ENCODE measurements around the gene BMAL1. TPM values are rescaled to one million over a fixed set of nuclear protein-coding genes. Genes with fewer than 3 reads are reported as not detected.

Gene BMAL1
- total and polyA plus RNA-seq, 2 of the 8 experiments (the other 6 are each of a cell fraction or from before 2014, with no cell fraction given), result 6.8 to 6.9 TPM

DNA sequence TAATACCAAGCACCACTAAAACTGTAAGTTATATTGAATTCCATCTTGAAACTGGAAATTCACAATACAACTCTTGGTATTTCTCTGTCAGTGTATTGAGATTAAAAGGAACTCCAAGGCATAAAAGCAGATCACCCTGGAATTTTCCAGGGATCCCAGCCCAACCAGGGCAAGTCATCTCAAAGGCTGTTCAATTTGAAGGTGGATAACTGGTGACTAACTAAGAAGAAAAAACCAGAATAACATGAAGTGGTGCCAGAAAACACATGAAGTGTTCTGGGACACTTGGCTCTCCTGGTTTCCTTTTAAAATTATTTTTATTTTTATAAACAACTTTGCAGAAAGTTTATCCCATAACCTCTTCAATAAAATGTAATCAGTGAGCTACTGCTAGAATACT, 7.8 kb upstream of the BMAL1 start:
- no peaks in the 10 kb centered on the region for H3K4me1 ChIP-seq (replicated peaks in 1 of 4; ENCODE audit: control insufficient read depth in 3 of 4, insufficient read depth in 4 of 4, low read length in 3 of 4)
- no peak overlapping the region for H3K18ac ChIP-seq (ENCODE audit: extremely low read depth, low read length)
- H2BK5ac ChIP-seq (ENCODE audit: low read depth, low read length), result no peak overlapping the region
- no peaks in the 10 kb centered on the region for H3K79me2 ChIP-seq (ENCODE audit: control insufficient read depth in 1 of 2, insufficient read depth in 2 of 2, low read length in 2 of 2)
- H3K56ac ChIP-seq (replicated peaks; ENCODE audit: insufficient read length, low read depth, low read length), result no peak overlapping the region
- H2AFZ ChIP-seq (ENCODE audit: low read length), result no peak overlapping the region
- no peak overlapping the region for H3K14ac ChIP-seq (ENCODE audit: insufficient read length)
- H3K79me1 ChIP-seq (ENCODE audit: low read depth, low read length), result no peaks in the 10 kb centered on the region
- ChIA-PET POLR2A (ENCODE audit: partially characterized antibody) (no interaction called here), CTCF (ENCODE audit: partially characterized antibody) (interaction anchor here (1.1 to 1.5 kb wide), 3 partner anchors 15 to 59 kb away, joined by 4 read pairs; no protein-coding TSS in a partner anchor)
- no peak overlapping the region for H3K9ac ChIP-seq (replicated peaks in 1 of 4; ENCODE audit: extremely low read depth in 1 of 4, low read depth in 3 of 4, low read length in 3 of 4)
- no peaks in the 10 kb centered on the region for H4K20me1 ChIP-seq (replicated peaks in 1 of 2; ENCODE audit: control insufficient read depth in 1 of 2, insufficient read depth in 2 of 2, low read length in 2 of 2)
- H3K4ac ChIP-seq (replicated peaks; ENCODE audit: insufficient read length, low read depth, low read length), result no peak overlapping the region
- H4K91ac ChIP-seq (replicated peaks; ENCODE audit: insufficient read length, low read length), result no peak overlapping the region
- no peak overlapping the region for H4K5ac ChIP-seq (ENCODE audit: insufficient read length, low read depth, low read length)
- no peak overlapping the region for H4K8ac ChIP-seq (ENCODE audit: extremely low read depth, insufficient read depth, low read length)
- no peak overlapping the region for H3K4me2 ChIP-seq (ENCODE audit: insufficient read depth in 1 of 2, low read depth in 2 of 2, low read length in 2 of 2)
- H2BK120ac ChIP-seq (replicated peaks; ENCODE audit: low read depth, low read length), result no peak overlapping the region
- H2BK12ac ChIP-seq (ENCODE audit: low read depth, low read length), result no peak overlapping the region; the same call in 1 of the 2 replicates
- no peaks in the 10 kb centered on the region for H3K36me3 ChIP-seq (ENCODE audit: control insufficient read depth in 2 of 4, insufficient read depth in 4 of 4, low read length in 3 of 4)
- no peak for FAIRE-seq
- peaks cover 0 to 7% (median 3%) of the 10 kb centered on the region in 4 experiments; a peak in 4 of 7 replicates for H3K27me3 ChIP-seq (replicated peaks in 1 of 4; ENCODE audit: control insufficient read depth in 3 of 4, extremely low read depth in 1 of 4, insufficient read depth in 3 of 4, low read length in 3 of 4)
- H3K4me3 ChIP-seq (ENCODE audit: extremely low read depth in 1 of 4, insufficient read depth in 2 of 4, low read depth in 3 of 4, low read length in 4 of 4), result no peak overlapping the region
- H3K23ac ChIP-seq (ENCODE audit: insufficient read length), result no peak overlapping the region
- no peaks in the 10 kb centered on the region for H3K9me3 ChIP-seq (ENCODE audit: insufficient read depth in 2 of 2, low read depth in 1 of 2, low read length in 1 of 2)
- no peak overlapping the region for H2BK15ac ChIP-seq (ENCODE audit: low read length)
- no peak overlapping the region for H2AK5ac ChIP-seq (ENCODE audit: low read depth, low read length)
- DNase-seq (ENCODE audit: low read depth in 1 of 2, low spot score in 2 of 2), result no peak
- H2BK20ac ChIP-seq (ENCODE audit: low read length), result no peak overlapping the region
- no peaks in the 10 kb centered on the region for H3K23me2 ChIP-seq (ENCODE audit: low read depth, low read length)
- no peak overlapping the region for H3K27ac ChIP-seq (ENCODE audit: low read depth, low read length)
- TF ChIP-seq RXRA (IDR thresholded peaks at IDR 0.05; ENCODE audit: insufficient read depth, low read depth, low read length) (no peak), SUZ12 (IDR thresholded peaks at IDR 0.05; ENCODE audit: low read length) (no peak), PHF8 (conservative IDR thresholded peaks at IDR 0.05; ENCODE audit: low read depth, low read length) (no peak), SIN3A (conservative IDR thresholded peaks at IDR 0.05 in 1 of 2, IDR thresholded peaks at IDR 0.05 in 1 of 2; ENCODE audit: low read depth in 1 of 2, low read length in 2 of 2) (no peak), KDM1A (IDR thresholded peaks at IDR 0.05; ENCODE audit: borderline replicate concordance, low read length) (no peak), JUN (IDR thresholded peaks at IDR 0.05; ENCODE audit: low read depth, low read length) (no peak), EZH2 (IDR thresholded peaks at IDR 0.05; ENCODE audit: low read depth, low read length, severe bottlenecking) (no peak), GTF2F1 (IDR thresholded peaks at IDR 0.05; ENCODE audit: borderline replicate concordance, low read depth, low read length) (no peak), HDAC2 (IDR thresholded peaks at IDR 0.05; ENCODE audit: borderline replicate concordance in 1 of 2, low read depth in 2 of 2, low read length in 2 of 2) (no peak), SRF (IDR thresholded peaks at IDR 0.05; ENCODE audit: low read depth, low read length) (no peak), RAD21 (IDR thresholded peaks at IDR 0.05 in 1 of 2, conservative IDR thresholded peaks at IDR 0.05 in 1 of 2; ENCODE audit: low read depth in 2 of 2, low read length in 2 of 2) (no peak), CBX5 (IDR thresholded peaks at IDR 0.05; ENCODE audit: low read depth, low read length) (no peak), POLR2A (IDR thresholded peaks at IDR 0.05; ENCODE audit: control extremely low read depth in 1 of 2, low read depth in 2 of 2, low read length in 2 of 2) (no peak), BCL11A (IDR thresholded peaks at IDR 0.05; ENCODE audit: low read depth in 2 of 2, low read length in 2 of 2) (no peak), KDM5A (IDR thresholded peaks at IDR 0.05; ENCODE audit: low read length) (no peak)

All from H1 (cell line).